NCI-H510A (cell line): ENCODE results near the gene ANO4.
"Not testable (repeated sequence)": the region's sequence is repeated elsewhere in the genome, so short reads cannot be mapped to it uniquely, and the experiment has no call there.

Source experiments
- DNase-seq: peaks from one replicate; lab custom pipeline; 2025; lab: John Stamatoyannopoulos, UW

ANO4 gene

DNA sequence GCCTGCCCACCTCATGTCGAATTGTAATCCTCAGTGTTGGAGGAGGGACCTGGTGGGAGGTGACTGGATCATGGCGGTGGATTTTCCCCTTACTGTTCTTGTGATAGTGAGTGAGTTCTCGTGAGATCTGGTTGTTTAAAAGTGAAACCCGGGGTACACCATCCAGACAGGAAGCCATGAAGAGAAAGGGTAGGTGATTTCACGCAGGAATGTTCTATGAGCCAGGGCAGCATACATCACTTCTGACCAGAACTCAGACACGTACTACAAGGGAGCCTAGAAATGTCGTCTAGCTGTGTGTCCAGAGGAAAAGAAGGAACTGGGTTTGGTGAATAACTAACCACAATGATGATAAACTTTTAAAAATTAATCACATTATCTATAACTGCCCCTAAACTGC is 80.6 kb downstream of the ANO4 start:
- DNase-seq, result no peak

DNA sequence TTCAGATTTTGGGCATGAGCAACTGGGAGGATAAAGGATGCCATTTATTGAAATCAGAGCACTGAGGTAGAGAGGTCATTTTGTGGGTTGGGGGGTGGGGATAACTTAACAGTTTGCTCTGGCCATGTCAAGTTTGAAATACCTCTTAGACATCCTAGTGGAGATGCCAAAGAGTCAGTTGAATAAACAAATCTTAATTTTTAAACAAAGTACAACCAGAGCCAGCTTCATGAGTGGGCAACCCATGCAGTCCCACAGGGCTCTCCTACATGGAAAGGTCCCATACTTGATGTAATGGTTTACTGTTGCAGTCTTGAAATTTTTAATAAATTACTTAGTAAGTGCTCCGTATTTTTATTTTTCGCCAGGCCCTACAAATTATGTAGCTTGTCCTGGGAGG is 81.2 kb downstream of the ANO4 start:
- no peak for DNase-seq

DNA sequence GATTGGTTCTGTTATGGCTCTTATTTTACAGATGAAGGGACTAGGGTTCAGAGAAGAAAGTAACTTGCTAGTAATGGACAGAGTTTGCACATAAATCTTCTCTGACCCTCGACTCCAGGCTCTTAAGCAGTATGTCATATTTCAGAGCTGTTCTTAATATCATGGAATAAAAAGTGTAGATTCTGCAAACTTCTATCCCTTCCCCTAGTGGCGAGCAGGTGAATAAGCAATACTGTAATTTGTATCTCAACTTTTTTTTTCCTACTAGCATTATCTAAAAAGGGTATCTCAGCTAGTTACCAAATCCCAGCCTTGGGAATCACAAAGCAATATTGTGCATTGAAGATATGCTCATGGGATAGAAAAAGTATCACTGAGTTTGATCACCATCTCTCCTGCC is 83.2 kb downstream of the ANO4 start:
- DNase-seq, result no peak

DNA sequence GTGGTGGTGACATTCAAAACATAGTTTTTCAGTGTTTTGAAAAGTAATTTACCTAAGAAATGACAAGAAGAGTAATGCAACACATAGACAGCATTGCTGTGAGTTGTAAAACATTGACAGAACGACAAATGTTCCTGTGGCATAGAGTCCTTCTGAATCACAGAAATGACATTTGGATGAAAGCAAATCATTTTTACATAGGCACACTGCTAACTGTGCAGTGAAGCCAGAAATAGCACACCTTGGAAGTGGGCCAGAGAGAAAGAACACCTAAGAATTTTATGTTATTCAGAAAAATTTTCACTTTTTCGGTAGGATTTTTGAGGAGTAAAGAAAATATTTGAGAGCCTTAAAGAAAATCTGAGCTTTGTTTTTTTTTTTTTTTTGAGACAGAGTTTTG is 100.6 kb downstream of the ANO4 start:
- no peak for DNase-seq

- no peak for DNase-seq
Observed at GRCh38 chr12:100896192-100896591, 101.6 kb downstream of the ANO4 start.

DNA sequence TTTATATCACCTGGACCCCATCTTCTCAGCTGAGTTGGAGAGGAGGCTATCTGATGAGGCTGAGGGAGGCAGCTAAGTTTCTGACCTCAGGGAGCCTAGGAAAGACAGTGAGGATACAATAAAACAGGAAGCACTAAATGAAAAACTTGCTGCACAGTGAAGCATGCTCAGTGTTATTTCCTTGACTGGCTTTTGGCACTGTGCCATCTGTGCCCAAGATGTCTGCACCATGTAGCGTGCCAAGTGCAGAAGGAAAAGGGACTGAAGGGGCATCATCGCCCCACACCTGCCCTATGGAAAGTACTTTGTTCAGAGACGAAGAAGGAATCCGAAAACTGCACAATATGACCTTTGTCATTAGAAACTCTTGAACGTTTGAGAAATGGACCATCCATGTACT is 102.7 kb downstream of the ANO4 start:
- DNase-seq, result no peak

- no peak for DNase-seq
Observed at GRCh38 chr12:100899301-100899700, 104.7 kb downstream of the ANO4 start.

DNA sequence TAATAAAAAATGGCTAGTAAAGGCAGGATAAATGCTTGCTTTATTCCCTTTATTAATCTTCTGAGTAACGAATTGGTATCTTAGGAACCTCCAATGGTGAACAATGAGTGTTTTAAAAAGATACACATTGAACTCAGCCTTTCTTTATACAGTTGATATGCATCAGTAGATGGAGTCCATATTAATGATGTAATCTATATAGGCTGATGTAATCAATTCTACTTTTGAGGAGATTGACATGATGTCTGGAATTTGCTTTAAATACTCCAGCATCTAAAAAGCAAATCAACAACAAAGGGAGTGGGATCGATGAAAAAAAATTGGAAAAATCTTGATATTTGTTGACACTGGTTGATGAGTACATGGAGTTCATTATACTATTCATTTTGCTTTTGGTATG is 106.2 kb downstream of the ANO4 start:
- DNase-seq, result no peak

- no peak for DNase-seq
Observed at GRCh38 chr12:100901266-100901665, 106.7 kb downstream of the ANO4 start.

DNA sequence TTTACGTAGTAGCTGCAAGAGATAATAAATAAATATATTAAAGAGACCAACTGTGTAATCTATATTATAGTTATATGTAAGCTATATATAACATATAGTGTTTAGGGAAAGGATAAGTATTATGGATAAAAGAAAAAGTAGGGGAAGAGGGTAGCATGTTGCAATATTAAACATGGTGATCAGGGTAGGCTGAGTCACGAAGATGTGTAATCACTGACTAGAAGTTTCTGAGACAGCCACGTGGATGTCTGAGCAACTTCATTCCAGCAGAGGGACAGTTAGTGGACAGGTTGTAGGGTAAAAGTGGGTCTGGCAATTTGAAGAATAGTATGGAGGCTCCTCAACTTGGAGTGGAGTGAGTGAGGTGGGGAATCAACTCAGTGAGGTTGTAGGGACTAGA is 109.7 kb downstream of the ANO4 start:
- DNase-seq, result no peak

DNA sequence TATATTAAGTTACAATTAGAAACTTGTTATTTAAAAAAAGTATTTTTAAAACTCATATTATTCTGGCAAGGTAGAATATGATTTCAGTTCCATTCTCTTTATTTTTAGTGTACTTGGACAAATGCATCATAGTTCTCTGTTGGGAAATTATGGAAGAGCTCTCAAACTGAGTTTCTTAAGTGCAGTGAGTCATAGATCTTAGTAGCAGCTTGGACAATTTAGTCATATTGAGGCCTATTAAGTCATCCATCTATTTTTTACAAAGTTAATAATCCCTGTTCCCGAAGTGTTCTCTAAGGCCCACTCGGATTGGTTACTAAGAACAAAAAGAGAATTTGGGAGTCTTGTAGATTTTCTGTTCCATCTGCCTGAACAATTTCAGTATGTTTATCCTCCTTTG is 113.9 kb downstream of the ANO4 start:
- DNase-seq, result no peak

DNA sequence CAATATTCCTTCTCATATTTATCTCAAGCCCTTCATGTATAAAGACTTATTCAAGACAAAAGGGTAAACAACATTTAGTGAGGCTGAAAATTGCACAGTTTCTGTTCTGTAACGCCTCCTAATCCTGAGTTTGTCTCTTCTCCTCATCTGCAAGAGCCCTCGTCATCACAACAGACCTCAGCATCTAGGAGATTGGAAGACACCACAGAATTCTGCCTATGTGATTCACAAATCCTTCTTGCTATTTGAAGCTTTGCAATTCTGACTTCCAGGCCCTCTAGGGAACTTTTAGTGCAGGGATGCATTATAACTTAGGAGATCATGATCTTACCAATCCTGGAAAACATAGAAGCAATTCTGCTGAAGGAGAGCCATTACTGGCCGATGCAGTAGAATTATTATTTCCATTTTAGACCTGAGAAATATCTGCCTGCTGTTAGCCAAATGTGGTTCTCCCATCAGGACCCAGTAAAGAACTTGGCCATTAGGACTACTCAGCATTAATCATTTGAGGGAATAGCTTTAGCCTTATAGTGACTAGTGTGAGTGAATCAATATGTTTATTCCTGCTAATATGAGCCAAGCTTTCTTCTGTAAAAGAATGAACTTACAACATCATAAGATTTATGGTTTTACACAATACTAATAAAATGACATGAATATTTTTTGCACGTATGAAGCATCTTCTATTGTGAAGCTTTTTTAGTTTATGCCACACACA is 119.5 kb downstream of the ANO4 start:
- DNase-seq, result no peak

DNA sequence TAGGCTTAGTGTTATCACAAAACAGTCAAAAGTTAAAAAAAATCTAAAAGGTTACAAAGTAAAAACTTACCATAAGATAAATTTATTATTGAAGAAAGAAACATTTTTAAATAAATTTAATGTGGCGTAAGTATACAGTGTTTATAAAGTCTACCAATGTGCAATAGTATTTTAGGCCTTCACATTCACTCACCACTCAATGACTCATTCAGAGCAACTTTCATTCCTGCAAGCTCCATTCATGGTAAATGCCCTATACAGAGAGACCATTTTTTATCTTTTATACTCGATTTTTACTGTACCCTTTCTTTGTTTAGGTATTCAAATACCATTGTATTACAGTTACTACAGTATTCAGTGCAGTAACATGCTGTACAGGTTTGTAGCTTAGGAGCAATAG is 124.5 kb downstream of the ANO4 start:
- no peak for DNase-seq

- no peak for DNase-seq
Observed at GRCh38 chr12:100920493-100920892, 125.9 kb downstream of the ANO4 start.

DNA sequence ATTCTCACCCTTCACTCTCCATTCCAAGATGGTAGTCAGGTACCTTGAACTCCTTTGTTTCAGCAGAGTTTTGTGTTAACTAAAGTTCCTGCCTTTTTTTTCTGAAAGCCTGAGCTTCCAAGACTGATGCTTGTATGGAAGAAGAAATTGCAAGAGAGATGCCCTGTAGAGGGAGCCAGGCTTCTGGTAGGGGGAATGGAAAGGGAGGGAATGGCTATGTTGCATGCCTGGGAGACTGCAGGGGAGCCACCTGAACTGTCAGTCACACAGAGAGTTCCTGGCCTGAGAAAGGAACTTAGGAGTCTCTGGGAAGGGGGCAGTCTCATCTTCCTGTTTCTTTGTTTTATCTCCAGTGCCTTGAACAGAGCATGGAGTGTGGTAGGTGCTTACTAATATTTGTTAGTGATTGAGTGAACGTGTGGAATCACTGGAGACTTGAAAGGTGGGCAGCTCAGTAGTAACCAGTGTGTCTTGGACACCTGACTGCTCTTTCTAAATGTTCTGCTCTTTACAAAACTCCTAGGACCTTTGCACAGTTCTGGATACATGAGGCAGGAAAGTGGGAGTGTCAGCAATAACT is 132.2 kb downstream of the ANO4 start:
- no peak for DNase-seq

GRCh38 chr12:100927826-100928225 is 133.2 kb downstream of the ANO4 start:
- DNase-seq, result no peak

DNA sequence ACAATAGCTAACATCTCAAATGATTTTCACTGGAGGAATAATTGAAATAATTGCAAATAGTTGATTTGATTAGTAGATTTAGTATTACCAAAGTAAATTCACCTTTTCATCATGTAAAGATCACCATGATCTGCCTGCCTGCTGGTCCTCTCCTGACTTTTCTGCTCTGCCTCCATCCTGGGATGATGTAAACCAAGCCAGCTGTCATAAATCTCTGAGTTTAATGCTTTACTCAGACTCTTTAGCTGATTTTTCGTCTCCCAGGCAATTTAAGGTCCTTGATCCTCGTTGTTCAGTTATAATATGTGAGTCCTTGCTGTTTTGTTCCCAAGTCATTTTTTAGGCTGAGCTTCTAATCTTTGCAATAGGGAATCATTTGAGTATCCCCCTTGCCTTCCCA is 138.0 kb downstream of the ANO4 start:
- DNase-seq, result no peak

DNA sequence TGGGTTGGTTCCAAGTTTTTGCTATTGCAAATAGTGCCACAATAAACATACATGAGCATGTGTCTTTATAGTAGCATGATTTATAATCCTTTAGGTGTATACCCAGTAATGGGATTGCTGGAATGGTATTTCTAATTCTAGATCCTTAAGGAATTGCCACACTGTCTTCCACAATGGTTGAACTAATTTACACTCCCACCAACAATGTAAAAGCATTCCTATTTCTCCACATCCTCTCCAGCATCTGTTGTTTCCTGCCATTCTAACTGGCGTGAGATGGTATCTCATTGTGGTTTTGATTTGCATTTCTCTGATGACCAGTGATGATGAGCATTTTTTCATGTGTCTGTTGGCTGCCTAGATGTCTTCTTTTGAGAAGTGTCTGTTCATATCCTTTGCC is 139.0 kb downstream of the ANO4 start:
- DNase-seq, result not testable (repeated sequence)

DNA sequence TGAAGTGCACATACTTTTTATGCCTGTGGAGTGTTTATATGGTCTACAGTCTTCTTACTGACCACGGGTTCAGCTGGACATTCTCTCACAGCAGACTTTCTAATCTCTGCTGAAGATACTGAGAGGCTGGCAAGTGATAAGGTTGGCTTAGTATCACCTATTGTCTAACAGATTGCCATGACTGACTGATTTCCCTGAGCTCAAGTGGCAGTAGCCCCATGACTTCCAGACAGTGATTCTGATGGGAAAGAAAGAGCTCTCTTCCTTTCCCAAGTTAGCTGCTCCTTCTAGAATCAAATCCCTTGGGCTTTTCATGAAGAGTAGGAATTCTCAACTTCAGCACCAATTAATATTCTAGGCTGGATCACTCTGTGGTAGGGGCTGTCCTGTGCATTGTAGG is 141.4 kb downstream of the ANO4 start:
- no peak for DNase-seq

- DNase-seq, result no peak
Observed at GRCh38 chr12:100936661-100937060, 142.1 kb downstream of the ANO4 start.

- no peak for DNase-seq
Observed at GRCh38 chr12:100940503-100940902, 145.9 kb downstream of the ANO4 start.

DNA sequence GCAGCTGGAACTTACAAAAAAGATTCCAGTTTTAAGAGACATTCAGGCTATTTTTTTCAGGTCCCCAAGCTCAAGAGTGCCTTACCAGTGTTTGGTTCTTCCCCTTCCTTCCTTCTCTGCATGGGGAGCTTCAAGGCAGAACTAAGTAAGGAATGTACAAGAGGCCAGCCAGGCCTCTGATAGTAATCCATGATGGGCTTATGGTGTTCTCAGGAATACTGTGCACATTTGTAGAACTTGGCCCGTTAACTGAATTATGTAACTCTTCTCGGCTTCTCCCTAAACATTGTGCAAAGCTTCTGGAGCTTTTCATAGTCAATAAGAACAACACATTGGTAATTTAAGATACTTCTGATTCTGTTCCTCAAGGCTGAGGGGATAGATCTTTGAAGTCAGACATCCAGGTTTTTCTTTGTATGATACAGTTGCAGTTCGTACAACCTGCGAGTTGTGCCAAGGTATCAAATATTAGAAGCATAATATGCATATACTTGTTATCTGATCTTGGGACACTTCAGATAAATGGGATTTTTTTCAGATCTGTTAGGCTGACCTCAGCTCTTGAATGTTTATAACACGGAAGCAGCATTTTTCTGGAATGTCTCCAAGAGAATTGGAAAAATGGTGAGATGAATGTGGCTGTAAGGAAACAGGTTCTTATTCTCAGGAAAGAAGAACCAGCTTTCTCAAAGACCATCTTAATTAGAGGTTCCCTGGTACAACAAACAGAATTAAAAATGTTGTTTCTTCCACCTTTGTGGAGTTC is 148.6 kb downstream of the ANO4 start:
- DNase-seq, result no peak

GRCh38 chr12:100951756-100952155 is 157.2 kb downstream of the ANO4 start:
- DNase-seq, result no peak
